Activated T-cell treated with anti-CD3 and anti-CD28 coated beads, Interleukin-2, amount 50 U/mL, for 72 hours (primary cell): ENCODE measurements around the gene CBY2. TPM values are rescaled to one million over a fixed set of nuclear protein-coding genes. Genes with fewer than 3 reads are reported as not detected.

Source experiments
- ATAC-seq, 2 donors: fragments of 150-1000 bp; cut with Tn5 transposase; replicated peaks in 1 of 2; 2 replicates each; pipeline ENCODE4 v1.10.0; 2021; ENCODE audit warnings: moderate library complexity in 2 of 2, mild to moderate bottlenecking in 1 of 2
- DNase-seq, 2 donors: peaks; one replicate each; pipeline ENCODE4 v3.0.0; 2021 to 2022; ENCODE audit warnings: mixed read lengths in 1 of 2
- H3K27ac Mint-ChIP-seq: one replicate; pipeline ENCODE4 v1.8.0; 2022; ENCODE audit warnings: mild to moderate bottlenecking, moderate library complexity, mixed read lengths
- H3K27me3 Mint-ChIP-seq: one replicate; pipeline ENCODE4 v1.8.0; 2022; ENCODE audit warnings: low read depth, mixed read lengths
- H3K36me3 Mint-ChIP-seq, 2 donors: one replicate each; pipeline ENCODE4 v1.8.0; 2022; ENCODE audit warnings: mixed read lengths in 2 of 2, mild to moderate bottlenecking in 1 of 2; ENCODE audit not compliant: insufficient read depth in 2 of 2
- H3K4me1 Mint-ChIP-seq: one replicate; pipeline ENCODE4 v1.8.0; 2022; ENCODE audit warnings: low read depth, mixed read lengths
- H3K4me3 Mint-ChIP-seq, 2 donors: one replicate each; pipeline ENCODE4 v1.8.0; 2022; ENCODE audit warnings: mild to moderate bottlenecking in 2 of 2, mixed read lengths in 2 of 2, moderate library complexity in 2 of 2
- H3K9me3 Mint-ChIP-seq, 2 donors: one replicate each; pipeline ENCODE4 v1.8.0; 2022; ENCODE audit warnings: mixed read lengths in 2 of 2
- total RNA-seq, 2 donors: library from RNA; stranded (reverse); gene quantifications; one replicate each; pipeline ENCODE4 v1.2.3, GENCODE V29; 2022

CBY2 gene
- total RNA-seq, 2 donors from 2014 or later = 0.32 TPM; not detected in 1

DNA sequence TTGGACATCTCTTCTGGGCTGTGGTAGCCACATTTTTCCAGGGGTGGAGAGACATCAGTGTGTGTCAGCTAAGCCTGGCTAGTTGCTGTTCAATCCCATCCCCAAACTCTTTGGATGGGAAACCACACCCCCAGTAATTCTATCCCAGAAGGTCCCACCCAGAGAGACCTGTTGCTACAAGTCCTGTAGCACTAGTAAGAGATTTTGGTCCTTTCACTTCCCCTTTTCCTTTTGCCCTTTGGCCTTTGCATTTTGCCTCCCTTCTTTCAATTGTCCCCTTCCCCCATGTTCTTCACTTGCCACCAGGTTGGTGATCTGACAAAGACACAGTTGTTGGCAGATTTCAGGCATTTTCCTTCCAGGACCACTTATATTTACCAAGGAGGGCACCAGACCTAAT, 3.8 kb downstream of the CBY2 start:
- no peaks in the 10 kb centered on the region for H3K36me3 Mint-ChIP-seq
- no peak overlapping the region for H3K27ac Mint-ChIP-seq
- no peaks in the 10 kb centered on the region for H3K9me3 Mint-ChIP-seq
- peaks cover 17% of the 10 kb centered on the region for H3K4me1 Mint-ChIP-seq
- peaks cover 10% of the 10 kb centered on the region for H3K27me3 Mint-ChIP-seq
- no peak for DNase-seq
- no peak overlapping the region for H3K4me3 Mint-ChIP-seq
- ATAC-seq = no peak

DNA sequence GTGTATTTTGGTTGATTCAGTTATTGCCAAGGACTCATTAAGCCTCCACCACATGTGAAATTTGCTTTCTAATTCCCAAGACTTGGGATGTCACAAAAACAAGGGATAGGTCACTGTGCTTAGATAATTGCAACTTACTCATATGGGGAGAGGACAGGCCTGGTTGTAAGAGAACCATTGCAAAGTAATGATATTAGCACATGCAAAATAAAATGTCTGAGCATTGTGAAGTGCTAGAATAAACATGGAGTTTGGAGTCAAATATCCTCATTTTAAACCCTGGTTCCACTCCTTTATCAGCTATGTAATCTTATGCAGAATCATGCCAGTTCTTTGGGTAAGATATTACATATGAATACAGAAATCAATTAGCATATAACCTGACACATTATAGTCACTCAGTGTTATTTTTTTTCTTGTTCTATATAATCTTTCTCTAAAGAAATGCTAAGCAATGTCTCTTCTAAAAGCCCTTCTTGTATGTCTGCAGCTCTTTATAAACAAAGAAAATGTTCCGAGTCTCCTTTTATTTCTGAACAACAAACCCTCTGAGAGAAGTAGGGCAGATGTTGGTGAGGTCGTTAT, 5.5 kb downstream of the CBY2 start:
- H3K9me3 Mint-ChIP-seq = no peaks in the 10 kb centered on the region
- H3K27ac Mint-ChIP-seq = no peak overlapping the region
- peaks cover 10% of the 10 kb centered on the region for H3K27me3 Mint-ChIP-seq
- no peaks in the 10 kb centered on the region for H3K36me3 Mint-ChIP-seq
- H3K4me1 Mint-ChIP-seq = no peaks in the 10 kb centered on the region
- ATAC-seq = no peak
- H3K4me3 Mint-ChIP-seq = no peak overlapping the region
- DNase-seq = no peak

DNA sequence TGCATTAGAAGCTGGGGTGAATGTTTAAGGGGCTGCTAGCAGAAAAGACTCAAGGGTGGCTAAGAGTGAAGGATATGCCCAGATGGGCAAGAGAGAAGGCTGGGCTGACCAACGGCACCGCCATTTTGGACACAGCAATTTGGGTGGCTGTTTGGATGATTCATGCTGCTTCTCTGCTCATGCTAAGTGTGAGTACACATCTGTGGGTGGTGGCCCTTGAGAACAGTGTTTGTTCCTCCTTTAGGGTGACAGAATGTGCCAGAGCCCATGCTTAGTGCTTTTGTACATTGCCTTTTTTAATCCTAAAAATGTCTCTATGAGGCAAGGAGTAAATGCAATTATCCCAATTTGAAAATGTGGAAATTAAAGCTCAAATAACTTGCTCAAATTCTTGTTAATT, 9.8 kb downstream of the CBY2 start:
- DNase-seq = no peak
- H3K9me3 Mint-ChIP-seq = no peaks in the 10 kb centered on the region
- H3K4me1 Mint-ChIP-seq = no peaks in the 10 kb centered on the region
- no peak for ATAC-seq
- H3K4me3 Mint-ChIP-seq = no peak overlapping the region
- H3K27ac Mint-ChIP-seq = no peak overlapping the region
- H3K36me3 Mint-ChIP-seq = no peaks in the 10 kb centered on the region
- H3K27me3 Mint-ChIP-seq = peaks cover 6% of the 10 kb centered on the region

DNA sequence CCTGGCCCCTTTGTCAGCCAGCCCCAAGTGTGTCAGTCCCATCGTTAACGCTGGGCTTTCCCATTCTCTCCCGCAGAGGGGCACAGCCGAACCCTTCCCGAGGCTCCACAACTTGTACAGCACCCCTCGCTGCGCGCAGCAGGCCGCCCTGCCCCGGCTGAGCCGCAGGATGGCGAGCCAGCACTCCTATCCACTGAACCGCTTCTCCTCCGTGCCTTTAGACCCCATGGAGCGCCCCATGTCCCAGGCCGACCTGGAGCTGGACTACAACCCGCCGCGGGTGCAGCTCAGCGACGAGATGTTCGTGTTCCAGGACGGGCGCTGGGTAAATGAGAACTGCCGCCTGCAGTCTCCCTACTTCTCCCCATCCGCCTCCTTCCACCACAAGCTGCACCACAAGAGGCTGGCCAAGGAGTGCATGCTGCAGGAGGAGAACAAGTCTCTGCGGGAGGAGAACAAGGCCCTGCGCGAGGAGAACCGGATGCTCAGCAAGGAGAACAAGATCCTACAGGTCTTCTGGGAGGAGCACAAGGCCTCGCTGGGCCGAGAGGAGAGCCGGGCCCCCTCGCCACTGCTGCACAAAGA, 11.1 kb downstream of the CBY2 start:
- no peak for DNase-seq
- no peak for ATAC-seq

DNA sequence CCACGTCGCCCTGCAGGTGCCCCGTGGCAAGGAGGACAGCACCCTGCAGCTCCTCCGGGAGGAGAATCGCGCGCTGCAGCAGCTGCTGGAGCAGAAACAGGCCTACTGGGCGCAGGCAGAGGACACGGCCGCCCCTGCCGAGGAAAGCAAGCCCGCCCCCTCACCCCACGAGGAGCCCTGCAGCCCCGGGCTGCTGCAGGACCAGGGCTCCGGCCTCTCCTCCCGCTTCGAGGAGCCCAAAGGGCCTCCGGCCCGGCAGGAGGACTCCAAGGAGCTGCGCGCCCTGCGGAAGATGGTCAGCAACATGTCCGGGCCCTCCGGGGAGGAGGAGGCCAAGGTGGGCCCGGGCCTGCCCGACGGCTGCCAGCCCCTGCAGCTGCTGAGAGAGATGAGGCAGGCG, 11.6 kb downstream of the CBY2 start:
- Mint-ChIP-seq H3K27me3 (peaks cover 6% of the 10 kb centered on the region), H3K36me3 (no peaks in the 10 kb centered on the region), H3K4me3 (no peak overlapping the region), H3K4me1 (no peaks in the 10 kb centered on the region), H3K27ac (no peak overlapping the region), H3K9me3 (no peaks in the 10 kb centered on the region)
- no peak for ATAC-seq
- DNase-seq = no peak

More for the DNA sequence above, 11.1 kb downstream of the CBY2 start:
- Mint-ChIP-seq H3K4me3 (no peak overlapping the region), H3K4me1 (no peaks in the 10 kb centered on the region), H3K36me3 (no peaks in the 10 kb centered on the region), H3K9me3 (no peaks in the 10 kb centered on the region), H3K27me3 (peaks cover 6% of the 10 kb centered on the region), H3K27ac (no peak overlapping the region)

DNA sequence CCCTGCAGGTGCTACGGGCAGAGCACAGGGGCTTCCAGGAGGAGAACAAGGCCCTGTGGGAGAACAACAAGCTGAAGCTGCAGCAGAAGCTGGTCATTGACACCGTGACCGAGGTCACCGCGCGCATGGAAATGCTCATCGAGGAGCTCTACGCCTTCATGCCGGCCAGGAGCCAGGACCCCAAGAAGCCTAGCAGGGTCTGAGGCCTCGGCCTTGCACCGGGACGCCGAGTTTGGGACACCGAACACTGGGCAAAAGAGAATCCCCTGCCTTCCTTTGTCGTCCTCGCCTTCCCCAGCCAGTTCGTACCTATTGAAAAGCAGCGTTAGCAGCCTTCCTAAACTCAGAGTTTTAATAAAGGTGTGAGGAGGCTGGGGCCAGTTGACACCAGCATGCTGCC, 12.1 kb downstream of the CBY2 start:
- Mint-ChIP-seq H3K4me3 (no peak overlapping the region), H3K36me3 (no peaks in the 10 kb centered on the region), H3K27me3 (peaks cover 6% of the 10 kb centered on the region), H3K9me3 (no peaks in the 10 kb centered on the region), H3K4me1 (no peaks in the 10 kb centered on the region), H3K27ac (no peak overlapping the region)
- ATAC-seq = no peak
- no peak for DNase-seq

DNA sequence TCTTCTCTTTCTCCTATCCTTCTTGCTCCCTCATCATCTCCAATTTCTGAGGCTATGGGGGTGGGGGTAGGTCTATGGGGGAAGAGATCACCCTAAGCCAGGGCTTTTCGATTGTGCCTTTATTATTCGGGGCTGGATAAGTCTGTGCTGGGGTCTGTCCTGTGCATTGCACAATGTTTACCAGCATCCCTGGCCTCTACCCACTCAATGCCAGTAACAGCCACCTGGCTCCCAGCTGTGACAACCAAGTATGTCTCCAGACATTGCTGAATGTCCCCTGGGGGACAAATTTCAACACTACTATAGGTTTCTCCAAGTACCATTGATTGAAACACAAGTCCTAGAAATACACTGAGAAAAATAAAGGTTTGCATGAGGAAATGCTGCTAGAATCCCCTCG, 13.2 kb downstream of the CBY2 start:
- Mint-ChIP-seq H3K9me3 (no peaks in the 10 kb centered on the region), H3K27ac (no peak overlapping the region), H3K4me1 (no peaks in the 10 kb centered on the region), H3K27me3 (peaks cover 18% of the 10 kb centered on the region), H3K36me3 (no peaks in the 10 kb centered on the region), H3K4me3 (no peak overlapping the region)
- DNase-seq = no peak
- no peak for ATAC-seq

DNA sequence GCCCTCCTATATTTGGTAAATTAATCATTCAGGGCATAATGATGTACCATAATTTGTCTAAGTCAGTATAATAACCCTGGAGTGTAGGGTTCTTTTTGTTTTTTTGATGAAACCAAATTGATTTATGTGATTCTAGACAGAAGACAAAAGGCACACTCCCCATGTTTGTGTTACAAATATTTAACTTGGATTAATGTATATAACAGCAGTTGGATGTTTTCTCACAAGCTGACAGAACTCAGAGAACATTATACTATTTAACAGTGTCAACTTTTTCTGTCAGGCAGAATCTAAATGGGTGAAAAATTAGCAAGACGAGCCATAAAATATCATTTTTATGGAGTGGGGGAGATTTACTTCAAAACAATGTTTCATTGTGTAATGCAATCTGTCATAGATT, 15.2 kb downstream of the CBY2 start:
- no peak for DNase-seq
- H3K27me3 Mint-ChIP-seq = peaks cover 21% of the 10 kb centered on the region
- H3K9me3 Mint-ChIP-seq = no peaks in the 10 kb centered on the region
- no peak for ATAC-seq
- H3K36me3 Mint-ChIP-seq = no peaks in the 10 kb centered on the region
- H3K27ac Mint-ChIP-seq = no peak overlapping the region
- no peaks in the 10 kb centered on the region for H3K4me1 Mint-ChIP-seq
- no peak overlapping the region for H3K4me3 Mint-ChIP-seq

DNA sequence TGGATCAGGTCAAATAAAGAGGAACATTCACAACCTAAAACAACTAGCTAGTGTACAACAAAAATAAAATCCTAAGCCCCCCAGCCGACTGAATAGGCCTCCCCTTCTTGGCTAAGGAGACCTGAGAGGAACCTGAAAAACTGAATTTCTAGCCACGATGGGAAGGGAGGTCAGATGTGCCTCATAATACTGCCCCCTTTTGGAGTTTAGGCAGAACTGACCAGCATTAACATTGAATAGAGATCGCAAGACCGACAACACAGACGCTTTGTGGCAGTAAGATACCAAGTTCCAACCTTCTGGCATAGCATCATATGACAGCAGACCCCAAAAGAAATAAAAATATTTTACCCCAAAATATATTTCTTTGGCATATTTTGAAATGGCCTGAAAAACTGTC, 15.9 kb downstream of the CBY2 start:
- H3K9me3 Mint-ChIP-seq = no peaks in the 10 kb centered on the region
- H3K4me3 Mint-ChIP-seq = no peak overlapping the region
- no peak for ATAC-seq

DNA sequence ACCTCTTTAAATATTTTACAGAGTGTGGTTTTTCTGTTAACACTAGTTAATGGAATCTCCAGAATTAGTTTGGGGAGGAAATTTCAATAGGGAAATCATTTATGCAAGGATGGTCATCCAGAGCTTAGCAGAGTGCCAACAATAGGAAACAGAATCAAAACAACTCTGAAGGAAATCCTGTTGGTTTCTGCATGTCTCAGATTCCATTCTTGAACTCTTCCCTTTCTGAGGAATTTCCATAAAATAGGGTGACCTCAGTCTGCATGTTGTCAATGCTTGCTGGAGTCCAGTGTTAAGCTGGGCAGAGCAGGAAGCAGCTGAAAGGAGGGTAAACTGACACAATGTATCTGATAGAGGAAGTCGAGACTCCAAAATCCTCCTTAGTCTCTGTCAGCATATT, 16.9 kb downstream of the CBY2 start:
- H3K27me3 Mint-ChIP-seq = peaks cover 21% of the 10 kb centered on the region
- no peaks in the 10 kb centered on the region for H3K4me1 Mint-ChIP-seq
- no peaks in the 10 kb centered on the region for H3K9me3 Mint-ChIP-seq
- no peak for ATAC-seq
- H3K4me3 Mint-ChIP-seq = no peak overlapping the region
- H3K36me3 Mint-ChIP-seq = no peaks in the 10 kb centered on the region
- no peak overlapping the region for H3K27ac Mint-ChIP-seq
- DNase-seq = no peak

More for the DNA sequence above, 15.9 kb downstream of the CBY2 start:
- Mint-ChIP-seq H3K36me3 (no peaks in the 10 kb centered on the region), H3K27me3 (peaks cover 21% of the 10 kb centered on the region), H3K27ac (no peak overlapping the region), H3K4me1 (no peaks in the 10 kb centered on the region)
- no peak for DNase-seq

DNA sequence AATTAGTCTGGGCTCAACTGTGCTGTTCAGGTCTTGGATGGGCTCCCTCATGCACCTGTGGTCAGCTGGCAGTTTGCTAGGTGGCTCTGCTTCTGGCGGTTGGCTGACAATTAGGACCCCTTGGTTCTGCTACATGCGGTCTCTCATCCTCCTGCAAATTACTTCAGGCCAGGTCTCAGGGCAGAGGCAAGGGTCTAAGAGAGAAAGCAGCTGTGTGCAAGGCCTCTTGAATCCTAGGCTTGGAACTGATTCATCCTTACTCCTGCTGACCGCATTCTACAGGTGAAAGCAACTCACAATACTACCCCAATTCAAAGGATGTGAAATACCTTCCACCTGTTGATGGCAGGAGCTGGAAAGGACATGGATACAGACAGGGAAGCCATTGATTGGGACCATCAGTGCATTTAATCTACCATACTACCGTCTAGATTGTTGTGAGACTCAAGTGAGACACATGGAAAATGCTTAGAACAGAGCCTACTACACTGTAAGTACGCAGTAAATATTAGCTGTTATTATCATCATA, 19.1 kb downstream of the CBY2 start:
- DNase-seq = no peak
- no peaks in the 10 kb centered on the region for H3K9me3 Mint-ChIP-seq
- no peak for ATAC-seq
- no peaks in the 10 kb centered on the region for H3K4me1 Mint-ChIP-seq
- no peak overlapping the region for H3K4me3 Mint-ChIP-seq
- no peaks in the 10 kb centered on the region for H3K36me3 Mint-ChIP-seq
- H3K27me3 Mint-ChIP-seq = peaks cover 20% of the 10 kb centered on the region
- no peak overlapping the region for H3K27ac Mint-ChIP-seq

DNA sequence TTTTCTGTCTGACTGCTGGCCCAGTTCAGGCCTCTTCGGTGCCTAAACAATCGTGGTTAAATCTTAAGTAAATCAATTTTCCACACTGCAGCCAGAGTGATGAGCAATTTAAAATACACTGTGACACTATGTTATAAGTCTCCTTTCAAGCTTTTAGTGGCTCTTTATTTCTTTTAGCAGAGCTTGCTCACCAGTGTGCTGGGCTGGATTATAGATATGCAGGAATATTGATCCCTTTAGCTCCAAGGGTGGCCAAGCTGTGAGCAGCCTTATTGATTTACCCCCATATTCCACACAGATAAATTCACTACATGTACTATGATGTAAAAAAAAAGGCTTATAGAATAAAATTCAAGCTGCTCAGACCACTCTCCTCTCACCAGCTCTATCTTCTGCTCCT, 21.7 kb downstream of the CBY2 start:
- Mint-ChIP-seq H3K36me3 (no peaks in the 10 kb centered on the region), H3K4me3 (no peak overlapping the region), H3K27me3 (peaks cover 15% of the 10 kb centered on the region), H3K9me3 (no peaks in the 10 kb centered on the region), H3K4me1 (no peaks in the 10 kb centered on the region), H3K27ac (no peak overlapping the region)
- ATAC-seq = no peak
- DNase-seq = no peak

DNA sequence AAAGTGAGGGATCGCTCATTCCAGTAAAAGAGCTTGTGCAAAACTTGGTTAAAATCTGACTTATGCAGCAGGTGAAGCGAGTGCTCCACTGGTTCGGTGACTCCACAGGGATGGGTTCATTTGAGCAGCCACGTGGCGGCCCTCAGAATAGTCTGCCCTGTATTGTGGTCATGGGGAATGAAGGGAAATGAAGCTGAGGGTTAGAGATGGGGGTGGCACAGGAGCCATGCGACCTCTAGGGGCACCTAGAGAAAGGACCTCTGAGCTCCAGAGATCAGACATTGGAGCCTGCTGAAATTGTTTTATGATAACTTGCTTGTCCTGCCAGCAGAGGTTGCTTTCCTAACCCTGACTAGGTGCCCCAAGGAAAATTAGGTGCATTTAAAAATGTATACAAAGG, 26.6 kb downstream of the CBY2 start:
- DNase-seq = no peak
- H3K36me3 Mint-ChIP-seq = no peaks in the 10 kb centered on the region
- H3K4me1 Mint-ChIP-seq = no peaks in the 10 kb centered on the region
- H3K9me3 Mint-ChIP-seq = no peaks in the 10 kb centered on the region
- H3K27me3 Mint-ChIP-seq = no peaks in the 10 kb centered on the region
- peak in 1 of 2 donors; percentile 41 for ATAC-seq
- H3K27ac Mint-ChIP-seq = no peak overlapping the region
- no peak overlapping the region for H3K4me3 Mint-ChIP-seq

DNA sequence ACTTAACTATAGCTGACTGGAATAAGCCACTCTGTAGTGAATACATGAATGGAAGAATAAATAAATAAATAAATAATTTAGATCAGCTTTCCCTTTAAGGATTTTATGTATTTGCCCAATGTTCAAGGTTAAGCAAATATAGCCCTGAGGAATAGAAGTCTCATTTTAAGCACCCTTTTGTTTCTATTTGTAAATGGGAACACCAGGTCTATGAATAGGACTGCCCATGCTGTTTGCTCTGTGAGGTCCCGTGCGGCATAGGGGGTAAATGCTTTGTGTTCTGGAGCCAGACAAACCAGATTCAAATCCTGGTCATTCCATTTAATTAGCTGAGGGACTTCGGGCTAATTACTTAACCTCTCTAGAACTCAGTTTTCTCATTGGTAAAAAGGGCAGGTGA, 29.3 kb downstream of the CBY2 start:
- DNase-seq (no peak), ATAC-seq (no peak)
- Mint-ChIP-seq H3K4me1 (no peaks in the 10 kb centered on the region), H3K36me3 (no peaks in the 10 kb centered on the region), H3K27ac (no peak overlapping the region), H3K4me3 (no peak overlapping the region), H3K9me3 (no peaks in the 10 kb centered on the region), H3K27me3 (no peaks in the 10 kb centered on the region)
